HG03378 (cell line): ENCODE data around the gene GRIA3.
"Not testable (repeated sequence)": the region's sequence is repeated elsewhere in the genome, so short reads cannot be mapped to it uniquely, and the experiment has no call there.

Experiments
- ATAC-seq: cut with Tn5 transposase; IDR thresholded peaks from one replicate; pipeline ENCODE4 v1.9.1; 2021; ENCODE audit warnings: mild to moderate bottlenecking, moderate library complexity; ENCODE audit not compliant: unreplicated experiment

The GRIA3 gene

GRCh38 chrX:123449335-123449734, 265.3 kb downstream of the GRIA3 start:
- ATAC-seq, result no peak

- ATAC-seq, result no peak
Observed at GRCh38 chrX:123450222-123450621, 266.1 kb downstream of the GRIA3 start.

GRCh38 chrX:123454712-123455431, 270.8 kb downstream of the GRIA3 start:
- ATAC-seq, result peak; percentile 56

GRCh38 chrX:123455693-123456092, 271.6 kb downstream of the GRIA3 start:
- no peak for ATAC-seq

- ATAC-seq, result no peak
Observed at GRCh38 chrX:123464709-123465108, 280.6 kb downstream of the GRIA3 start.

DNA sequence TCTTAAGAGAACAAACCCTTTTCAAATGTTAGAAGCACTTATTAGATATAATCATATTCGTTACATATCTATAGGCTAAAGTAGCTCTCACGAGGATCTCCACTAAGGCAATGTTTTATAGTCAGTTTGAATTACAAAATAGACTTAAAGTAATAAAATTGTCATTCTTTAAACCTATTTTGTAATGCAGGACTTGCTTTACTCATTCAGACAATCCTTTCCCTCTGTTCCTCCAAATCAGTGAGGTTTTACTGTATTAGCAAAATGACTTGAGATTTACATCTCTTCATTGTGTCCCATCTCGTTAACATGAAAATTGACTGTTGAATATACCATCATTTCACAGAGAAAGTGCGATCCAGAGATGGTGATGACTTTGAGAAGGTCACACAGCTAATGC, 284.4 kb downstream of the GRIA3 start:
- no peak for ATAC-seq

GRCh38 chrX:123475068-123475724, 291.1 kb downstream of the GRIA3 start:
- no peak for ATAC-seq

- no peak for ATAC-seq
Observed at GRCh38 chrX:123476611-123477219, 292.6 kb downstream of the GRIA3 start.

DNA sequence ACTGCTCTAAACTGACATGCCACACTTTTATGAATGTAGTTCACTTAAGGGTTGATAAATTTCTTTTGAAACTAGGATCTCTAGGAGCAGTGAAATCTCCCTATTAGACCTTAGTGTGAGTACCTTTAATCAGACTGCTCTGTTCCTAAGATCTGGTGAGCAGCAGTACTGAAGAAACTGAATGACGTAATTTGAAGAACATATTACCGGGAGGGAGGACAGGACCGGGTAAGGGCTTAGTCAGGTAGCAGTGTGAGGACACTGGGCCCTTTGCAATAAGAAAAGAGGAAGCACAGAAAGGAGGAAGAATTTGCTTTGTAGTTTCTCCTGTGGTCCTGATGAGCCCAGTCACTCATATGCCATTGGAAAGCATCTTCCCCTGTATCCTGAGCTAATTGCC, 293.6 kb downstream of the GRIA3 start:
- no peak for ATAC-seq

- ATAC-seq, result no peak
Observed at GRCh38 chrX:123481913-123482851, 298.1 kb downstream of the GRIA3 start.

- no peak for ATAC-seq
Observed at GRCh38 chrX:123486297-123486696, 302.2 kb downstream of the GRIA3 start.

DNA sequence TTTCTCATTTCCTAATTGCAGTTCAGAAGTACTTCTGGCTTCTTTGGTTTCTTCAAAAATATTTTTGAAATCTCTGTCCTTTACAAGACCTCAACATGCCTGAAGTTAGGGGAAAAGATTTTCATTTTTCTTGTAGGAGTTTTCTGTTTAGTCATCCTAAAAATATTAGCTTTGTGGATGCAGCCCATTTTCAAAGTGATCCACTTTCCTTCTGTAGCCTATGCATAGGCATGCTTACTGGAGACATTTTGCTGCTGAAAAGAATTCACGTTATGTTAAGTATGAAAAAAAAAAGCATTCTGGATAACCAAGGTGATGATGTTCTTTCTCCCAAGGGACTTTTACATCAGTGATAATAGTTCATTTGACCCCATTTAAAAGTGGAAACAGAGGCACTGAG, 303.2 kb downstream of the GRIA3 start:
- ATAC-seq, result no peak

- no peak for ATAC-seq
Observed at GRCh38 chrX:123487669-123488068, 303.6 kb downstream of the GRIA3 start.

- ATAC-seq, result no peak
Observed at GRCh38 chrX:123489011-123489410, 304.9 kb downstream of the GRIA3 start.

- no peak for ATAC-seq
Observed at GRCh38 chrX:123493857-123494256, 309.8 kb downstream of the GRIA3 start.

DNA sequence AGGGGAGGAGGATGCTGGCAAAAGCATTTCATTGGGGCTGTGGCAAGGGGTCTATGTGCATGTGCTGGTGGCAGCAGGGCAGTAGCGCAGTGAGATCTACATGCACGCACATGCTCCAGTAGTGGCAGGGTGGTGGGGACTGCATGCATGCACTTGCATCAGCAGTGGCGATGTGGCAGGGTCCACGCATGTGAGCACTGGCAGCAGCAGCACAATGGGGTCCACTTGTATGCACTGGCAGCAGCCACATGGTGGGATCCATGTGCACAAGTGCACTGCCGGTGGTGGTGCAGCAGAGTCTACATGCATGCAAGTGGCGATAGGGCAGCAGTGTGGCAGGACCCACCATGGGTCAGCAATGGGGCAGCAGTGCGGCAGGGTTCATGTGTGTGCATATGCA, 315.7 kb downstream of the GRIA3 start:
- no peak for ATAC-seq

DNA sequence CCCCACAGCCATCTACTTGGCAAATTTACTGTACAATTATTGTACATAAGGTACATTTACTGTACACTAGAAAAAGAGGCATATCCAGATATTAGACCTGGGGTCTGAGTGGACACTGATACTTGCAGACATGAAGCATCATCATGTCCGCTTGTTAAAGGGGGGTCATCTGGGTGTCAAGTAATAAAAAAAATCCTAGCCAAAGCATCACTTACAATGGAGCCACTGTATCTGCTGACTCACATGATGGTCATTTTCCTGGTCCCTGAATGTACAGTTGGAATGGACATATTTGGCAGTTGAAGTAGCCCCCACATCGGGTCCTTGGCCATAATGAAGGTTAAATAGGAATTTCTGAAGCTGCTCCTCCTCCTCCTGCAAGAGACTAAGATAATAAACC, 320.0 kb downstream of the GRIA3 start:
- no peak for ATAC-seq

DNA sequence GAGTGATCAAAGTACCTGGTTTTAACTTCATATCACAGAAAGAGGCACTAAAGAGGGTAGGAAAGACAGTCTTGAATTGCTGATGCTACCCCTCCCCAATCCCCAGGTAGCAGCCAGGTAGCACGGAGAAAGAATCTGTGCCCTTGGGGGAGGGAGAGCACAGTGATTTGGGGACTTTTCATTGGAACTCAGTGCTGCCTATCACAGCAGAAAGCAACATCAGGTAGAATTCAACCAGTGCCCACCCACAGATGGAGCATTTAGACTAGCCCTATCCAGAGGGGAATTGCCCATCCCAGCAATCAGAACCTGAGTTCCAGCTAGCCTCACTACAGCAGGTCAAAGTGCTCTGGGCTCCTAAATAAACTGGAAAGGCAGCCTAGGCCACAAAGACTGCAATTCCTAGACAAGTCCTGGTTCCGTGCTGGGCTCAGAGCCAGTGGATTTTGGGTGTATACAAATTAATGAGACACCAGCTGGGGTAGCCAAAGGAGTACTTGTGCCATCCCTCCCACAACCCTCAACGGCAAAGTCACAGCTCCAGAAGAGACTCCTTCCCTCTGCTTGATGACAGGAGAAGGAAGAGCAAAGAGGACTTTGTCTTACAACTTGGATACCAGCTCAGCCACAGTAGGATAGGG, 320.7 kb downstream of the GRIA3 start:
- ATAC-seq, result no peak

DNA sequence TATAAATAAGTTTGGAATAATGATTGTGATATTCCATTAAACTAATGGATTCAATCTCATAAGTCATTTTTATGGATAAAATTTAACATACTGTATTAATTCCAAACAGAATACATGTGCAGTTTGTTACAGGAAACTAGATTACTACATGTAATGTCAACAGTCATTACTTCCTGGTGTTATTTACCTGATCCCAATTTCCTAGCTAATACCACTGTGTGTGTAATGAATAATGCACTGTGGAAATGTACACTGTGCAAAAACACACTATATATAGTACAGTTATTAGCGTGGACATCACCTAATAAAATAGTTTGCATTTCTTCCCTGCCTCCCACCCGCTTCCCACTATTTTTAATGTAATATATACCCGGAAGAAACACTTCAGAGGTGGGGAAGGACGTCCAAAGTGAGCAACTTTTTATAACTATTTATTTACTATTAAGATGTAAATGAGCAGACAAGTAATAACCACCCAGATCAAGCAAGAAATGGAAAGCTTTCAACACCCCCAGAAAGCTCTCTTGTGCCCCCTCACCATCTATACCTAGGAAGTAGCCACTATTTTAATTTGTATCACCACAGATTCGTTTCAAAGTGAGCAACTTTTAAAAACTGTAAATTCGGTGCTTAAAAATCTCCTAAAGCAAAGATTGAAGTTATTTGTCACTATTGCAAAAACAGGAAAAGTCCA, 329.7 kb downstream of the GRIA3 start:
- ATAC-seq, result no peak

DNA sequence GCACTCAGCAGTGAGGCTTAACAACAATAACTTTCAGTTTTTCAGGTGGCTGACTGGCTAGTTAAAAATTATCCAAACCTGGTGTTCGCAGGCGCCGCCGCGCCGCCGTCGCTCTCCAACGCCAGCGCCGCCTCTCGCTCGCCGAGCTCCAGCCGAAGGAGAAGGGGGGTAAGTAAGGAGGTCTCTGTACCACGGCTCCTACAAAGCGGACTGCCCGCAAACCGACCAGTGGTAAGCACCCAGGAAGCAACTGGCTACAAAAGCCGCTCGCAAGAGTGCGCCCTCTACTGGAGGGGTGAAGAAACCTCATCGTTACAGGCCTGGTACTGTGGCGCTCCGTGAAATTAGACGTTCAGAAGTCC, 330.2 kb downstream of the GRIA3 start:
- ATAC-seq, result not testable (repeated sequence)
